ENCODE results near the gene DENND6B. TPM values are rescaled to one million over a fixed set of nuclear protein-coding genes. Genes with fewer than 3 reads are reported as not detected.
"Not testable (repeated sequence)": the region's sequence is repeated elsewhere in the genome, so short reads cannot be mapped to it uniquely, and the experiment has no call there.

Gene DENND6B
- total and polyA plus RNA-seq, 2 experiments from 2014 or later = 0.71 to 1.3 TPM

DNA sequence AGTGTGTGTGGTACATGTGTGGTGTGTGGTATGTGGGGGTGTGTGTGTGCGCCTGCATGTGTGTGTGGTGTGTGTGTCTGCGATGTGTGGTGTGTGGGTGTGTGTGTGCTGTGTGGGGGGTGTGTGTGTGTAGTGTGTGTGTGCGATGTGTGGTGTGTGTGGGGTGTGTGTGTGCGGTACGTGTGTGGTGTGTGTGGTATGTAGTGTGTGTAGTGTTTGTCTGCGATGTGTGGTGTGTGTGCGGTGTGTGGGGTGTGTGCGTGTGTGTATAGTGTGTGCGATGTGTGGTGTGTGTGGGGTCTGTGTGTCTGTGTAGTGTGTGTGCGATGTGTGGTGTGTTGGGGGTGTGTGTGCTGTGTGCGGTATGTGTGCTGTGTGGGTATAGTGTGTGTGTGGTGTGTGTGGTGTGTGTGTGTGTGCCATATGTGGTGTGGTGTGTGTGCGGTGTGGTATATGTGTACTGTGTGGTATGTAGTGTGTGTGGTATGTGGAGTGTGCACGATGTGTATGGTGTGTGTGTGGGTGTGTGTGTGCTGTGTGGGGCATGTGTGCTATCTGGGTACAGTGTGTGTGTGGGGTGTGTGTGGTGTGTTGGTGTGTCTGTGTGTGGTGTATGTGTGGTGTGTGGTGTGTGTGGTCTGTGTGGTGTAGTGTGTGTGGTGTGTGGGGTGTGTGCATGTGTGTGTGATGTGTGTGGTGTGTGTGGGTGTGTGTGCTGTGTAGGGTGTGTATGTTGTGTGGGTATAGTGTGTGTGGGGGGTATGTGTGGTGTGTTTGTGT is 10.6 kb upstream of the DENND6B start (continued):
- TF ChIP-seq, protein P1, sequence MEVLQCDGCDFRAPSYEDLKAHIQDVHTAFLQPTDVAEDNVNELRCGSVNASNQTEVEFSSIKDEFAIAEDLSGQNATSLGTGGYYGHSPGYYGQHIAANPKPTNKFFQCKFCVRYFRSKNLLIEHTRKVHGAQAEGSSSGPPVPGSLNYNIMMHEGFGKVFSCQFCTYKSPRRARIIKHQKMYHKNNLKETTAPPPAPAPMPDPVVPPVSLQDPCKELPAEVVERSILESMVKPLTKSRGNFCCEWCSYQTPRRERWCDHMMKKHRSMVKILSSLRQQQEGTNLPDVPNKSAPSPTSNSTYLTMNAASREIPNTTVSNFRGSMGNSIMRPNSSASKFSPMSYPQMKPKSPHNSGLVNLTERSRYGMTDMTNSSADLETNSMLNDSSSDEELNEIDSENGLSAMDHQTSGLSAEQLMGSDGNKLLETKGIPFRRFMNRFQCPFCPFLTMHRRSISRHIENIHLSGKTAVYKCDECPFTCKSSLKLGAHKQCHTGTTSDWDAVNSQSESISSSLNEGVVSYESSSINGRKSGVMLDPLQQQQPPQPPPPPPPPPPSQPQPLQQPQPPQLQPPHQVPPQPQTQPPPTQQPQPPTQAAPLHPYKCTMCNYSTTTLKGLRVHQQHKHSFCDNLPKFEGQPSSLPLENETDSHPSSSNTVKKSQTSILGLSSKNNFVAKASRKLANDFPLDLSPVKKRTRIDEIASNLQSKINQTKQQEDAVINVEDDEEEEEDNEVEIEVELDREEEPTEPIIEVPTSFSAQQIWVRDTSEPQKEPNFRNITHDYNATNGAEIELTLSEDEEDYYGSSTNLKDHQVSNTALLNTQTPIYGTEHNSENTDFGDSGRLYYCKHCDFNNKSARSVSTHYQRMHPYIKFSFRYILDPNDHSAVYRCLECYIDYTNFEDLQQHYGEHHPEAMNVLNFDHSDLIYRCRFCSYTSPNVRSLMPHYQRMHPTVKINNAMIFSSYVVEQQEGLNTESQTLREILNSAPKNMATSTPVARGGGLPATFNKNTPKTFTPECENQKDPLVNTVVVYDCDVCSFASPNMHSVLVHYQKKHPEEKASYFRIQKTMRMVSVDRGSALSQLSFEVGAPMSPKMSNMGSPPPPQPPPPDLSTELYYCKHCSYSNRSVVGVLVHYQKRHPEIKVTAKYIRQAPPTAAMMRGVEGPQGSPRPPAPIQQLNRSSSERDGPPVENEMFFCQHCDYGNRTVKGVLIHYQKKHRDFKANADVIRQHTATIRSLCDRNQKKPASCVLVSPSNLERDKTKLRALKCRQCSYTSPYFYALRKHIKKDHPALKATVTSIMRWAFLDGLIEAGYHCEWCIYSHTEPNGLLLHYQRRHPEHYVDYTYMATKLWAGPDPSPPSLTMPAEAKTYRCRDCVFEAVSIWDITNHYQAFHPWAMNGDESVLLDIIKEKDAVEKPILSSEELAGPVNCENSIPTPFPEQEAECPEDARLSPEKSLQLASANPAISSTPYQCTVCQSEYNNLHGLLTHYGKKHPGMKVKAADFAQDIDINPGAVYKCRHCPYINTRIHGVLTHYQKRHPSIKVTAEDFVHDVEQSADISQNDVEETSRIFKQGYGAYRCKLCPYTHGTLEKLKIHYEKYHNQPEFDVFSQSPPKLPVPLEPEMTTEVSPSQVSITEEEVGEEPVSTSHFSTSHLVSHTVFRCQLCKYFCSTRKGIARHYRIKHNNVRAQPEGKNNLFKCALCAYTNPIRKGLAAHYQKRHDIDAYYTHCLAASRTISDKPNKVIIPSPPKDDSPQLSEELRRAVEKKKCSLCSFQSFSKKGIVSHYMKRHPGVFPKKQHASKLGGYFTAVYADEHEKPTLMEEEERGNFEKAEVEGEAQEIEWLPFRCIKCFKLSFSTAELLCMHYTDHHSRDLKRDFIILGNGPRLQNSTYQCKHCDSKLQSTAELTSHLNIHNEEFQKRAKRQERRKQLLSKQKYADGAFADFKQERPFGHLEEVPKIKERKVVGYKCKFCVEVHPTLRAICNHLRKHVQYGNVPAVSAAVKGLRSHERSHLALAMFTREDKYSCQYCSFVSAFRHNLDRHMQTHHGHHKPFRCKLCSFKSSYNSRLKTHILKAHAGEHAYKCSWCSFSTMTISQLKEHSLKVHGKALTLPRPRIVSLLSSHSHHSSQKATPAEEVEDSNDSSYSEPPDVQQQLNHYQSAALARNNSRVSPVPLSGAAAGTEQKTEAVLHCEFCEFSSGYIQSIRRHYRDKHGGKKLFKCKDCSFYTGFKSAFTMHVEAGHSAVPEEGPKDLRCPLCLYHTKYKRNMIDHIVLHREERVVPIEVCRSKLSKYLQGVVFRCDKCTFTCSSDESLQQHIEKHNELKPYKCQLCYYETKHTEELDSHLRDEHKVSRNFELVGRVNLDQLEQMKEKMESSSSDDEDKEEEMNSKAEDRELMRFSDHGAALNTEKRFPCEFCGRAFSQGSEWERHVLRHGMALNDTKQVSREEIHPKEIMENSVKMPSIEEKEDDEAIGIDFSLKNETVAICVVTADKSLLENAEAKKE (CRISPR knock-in tag; IDR thresholded peaks at IDR 0.05) = no peak
- TF ChIP-seq, protein P2, sequence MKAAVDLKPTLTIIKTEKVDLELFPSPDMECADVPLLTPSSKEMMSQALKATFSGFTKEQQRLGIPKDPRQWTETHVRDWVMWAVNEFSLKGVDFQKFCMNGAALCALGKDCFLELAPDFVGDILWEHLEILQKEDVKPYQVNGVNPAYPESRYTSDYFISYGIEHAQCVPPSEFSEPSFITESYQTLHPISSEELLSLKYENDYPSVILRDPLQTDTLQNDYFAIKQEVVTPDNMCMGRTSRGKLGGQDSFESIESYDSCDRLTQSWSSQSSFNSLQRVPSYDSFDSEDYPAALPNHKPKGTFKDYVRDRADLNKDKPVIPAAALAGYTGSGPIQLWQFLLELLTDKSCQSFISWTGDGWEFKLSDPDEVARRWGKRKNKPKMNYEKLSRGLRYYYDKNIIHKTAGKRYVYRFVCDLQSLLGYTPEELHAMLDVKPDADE (IDR thresholded peaks at IDR 0.05) = no peak
- TF ChIP-seq POLR2AphosphoS5 (IDR thresholded peaks at IDR 0.05; ENCODE audit: low read depth) (no peak), ZNF114 (CRISPR knock-in tag; IDR thresholded peaks at IDR 0.05) (no peak), ZNF331 (CRISPR knock-in tag; IDR thresholded peaks at IDR 0.05; ENCODE audit: low read depth) (no peak), STAT1 (IDR thresholded peaks at IDR 0.05; ENCODE audit: unreplicated experiment) (no peak), NANOG (IDR thresholded peaks at IDR 0.05; ENCODE audit: borderline replicate concordance) (no peak), JUNB (IDR thresholded peaks at IDR 0.05; ENCODE audit: unreplicated experiment) (no peak), CREB1 (CRISPR knock-in tag; IDR thresholded peaks at IDR 0.05; ENCODE audit: low read depth) (no peak)
- TF ChIP-seq, protein P3, sequence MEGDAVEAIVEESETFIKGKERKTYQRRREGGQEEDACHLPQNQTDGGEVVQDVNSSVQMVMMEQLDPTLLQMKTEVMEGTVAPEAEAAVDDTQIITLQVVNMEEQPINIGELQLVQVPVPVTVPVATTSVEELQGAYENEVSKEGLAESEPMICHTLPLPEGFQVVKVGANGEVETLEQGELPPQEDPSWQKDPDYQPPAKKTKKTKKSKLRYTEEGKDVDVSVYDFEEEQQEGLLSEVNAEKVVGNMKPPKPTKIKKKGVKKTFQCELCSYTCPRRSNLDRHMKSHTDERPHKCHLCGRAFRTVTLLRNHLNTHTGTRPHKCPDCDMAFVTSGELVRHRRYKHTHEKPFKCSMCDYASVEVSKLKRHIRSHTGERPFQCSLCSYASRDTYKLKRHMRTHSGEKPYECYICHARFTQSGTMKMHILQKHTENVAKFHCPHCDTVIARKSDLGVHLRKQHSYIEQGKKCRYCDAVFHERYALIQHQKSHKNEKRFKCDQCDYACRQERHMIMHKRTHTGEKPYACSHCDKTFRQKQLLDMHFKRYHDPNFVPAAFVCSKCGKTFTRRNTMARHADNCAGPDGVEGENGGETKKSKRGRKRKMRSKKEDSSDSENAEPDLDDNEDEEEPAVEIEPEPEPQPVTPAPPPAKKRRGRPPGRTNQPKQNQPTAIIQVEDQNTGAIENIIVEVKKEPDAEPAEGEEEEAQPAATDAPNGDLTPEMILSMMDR (conservative IDR thresholded peaks at IDR 0.05; ENCODE audit: low read depth in 2 of 2) = no peak

DNA sequence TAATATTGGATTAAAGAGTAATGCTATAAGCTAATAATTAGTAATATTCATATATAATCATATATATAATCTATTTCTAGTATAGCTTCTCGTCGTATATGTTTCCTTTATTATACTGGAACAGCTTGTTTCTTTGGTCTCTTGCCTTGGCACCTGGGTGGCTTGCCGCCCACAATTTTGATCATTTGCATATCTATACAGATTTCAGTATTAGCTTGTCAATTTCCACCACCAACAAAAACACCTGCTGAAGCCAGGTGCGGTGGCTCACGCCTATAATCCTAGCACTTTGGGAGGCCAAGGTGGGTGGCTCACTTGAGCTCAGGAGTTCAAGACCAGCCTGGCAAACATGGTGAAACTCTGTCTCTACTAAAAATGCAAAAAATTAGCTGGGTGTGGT is 7.6 kb upstream of the DENND6B start:
- not testable (repeated sequence) for ATAC-seq; H3K9me3 Mint-ChIP-seq; H3K4me1 Mint-ChIP-seq; H3K79me2 ChIP-seq (replicated peaks; ENCODE audit: insufficient read depth); H3K27me3 ChIP-seq (ENCODE audit: insufficient read depth); H3K27ac Mint-ChIP-seq; H3K4me3 Mint-ChIP-seq; H4K20me1 ChIP-seq (replicated peaks; ENCODE audit: insufficient read depth); H3K27me3 Mint-ChIP-seq (ENCODE audit: insufficient read depth, low read depth, poor library complexity); DNase-seq (ENCODE audit: low spot score); H2AFZ ChIP-seq; H3K4me1 ChIP-seq (ENCODE audit: insufficient read depth); H3K4me2 ChIP-seq; H3K36me3 Mint-ChIP-seq (ENCODE audit: low read depth); H3K36me3 ChIP-seq (ENCODE audit: insufficient read depth); H3K9me2 ChIP-seq (ENCODE audit: insufficient read depth); H3K4me3 ChIP-seq; H3K27ac ChIP-seq (ENCODE audit: low read depth)
- peaks cover 20% of the 10 kb centered on the region for H3F3A ChIP-seq (replicated peaks; ENCODE audit: low read depth)

All from GM23338 (cell line).